ENCODE data around the gene N4BP2L2.

The N4BP2L2 gene

GRCh38 chr13:32426191-32426989, 112.2 kb downstream of the N4BP2L2 start:
- no peak for DNase-seq (ENCODE audit: low read depth in 2 of 2)

- DNase-seq (ENCODE audit: low read depth in 2 of 2), result no peak
These were observed 113.4 kb downstream of the N4BP2L2 start for GRCh38 chr13:32425158-32425557.

- DNase-seq (ENCODE audit: low read depth in 2 of 2), result no peak
These were observed 115.0 kb downstream of the N4BP2L2 start for GRCh38 chr13:32423592-32423991.

GRCh38 chr13:32419862-32420261, 118.7 kb downstream of the N4BP2L2 start:
- no peak for DNase-seq (ENCODE audit: low read depth in 2 of 2)

- no peak for DNase-seq (ENCODE audit: low read depth in 2 of 2)
These were observed 120.6 kb downstream of the N4BP2L2 start for GRCh38 chr13:32417995-32418394.

- no peak for DNase-seq (ENCODE audit: low read depth in 2 of 2)
These were observed 123.6 kb downstream of the N4BP2L2 start for GRCh38 chr13:32415019-32415418.

GRCh38 chr13:32414580-32414979, 124.0 kb downstream of the N4BP2L2 start:
- no peak for DNase-seq (ENCODE audit: low read depth in 2 of 2)

- DNase-seq (ENCODE audit: low read depth in 2 of 2), result no peak
These were observed 125.3 kb downstream of the N4BP2L2 start for GRCh38 chr13:32413284-32413683.

- DNase-seq (ENCODE audit: low read depth in 2 of 2), result no peak
These were observed 128.8 kb downstream of the N4BP2L2 start for GRCh38 chr13:32409561-32410421.

- no peak for DNase-seq (ENCODE audit: low read depth in 2 of 2)
These were observed 129.6 kb downstream of the N4BP2L2 start for GRCh38 chr13:32409001-32409313.

- no peak for DNase-seq (ENCODE audit: low read depth in 2 of 2)
These were observed 130.1 kb downstream of the N4BP2L2 start for GRCh38 chr13:32408296-32409000.

- no peak for DNase-seq (ENCODE audit: low read depth in 2 of 2)
These were observed 130.7 kb downstream of the N4BP2L2 start for GRCh38 chr13:32407854-32408253.

GRCh38 chr13:32403108-32403507, 135.5 kb downstream of the N4BP2L2 start:
- no peak for DNase-seq (ENCODE audit: low read depth in 2 of 2)

- no peak for DNase-seq (ENCODE audit: low read depth in 2 of 2)
These were observed 147.4 kb downstream of the N4BP2L2 start for GRCh38 chr13:32391101-32391619.

GRCh38 chr13:32390484-32390883, 148.1 kb downstream of the N4BP2L2 start:
- no peak for DNase-seq (ENCODE audit: low read depth in 2 of 2)

GRCh38 chr13:32390048-32390447, 148.5 kb downstream of the N4BP2L2 start:
- no peak for DNase-seq (ENCODE audit: low read depth in 2 of 2)

- no peak for DNase-seq (ENCODE audit: low read depth in 2 of 2)
These were observed 153.2 kb downstream of the N4BP2L2 start for GRCh38 chr13:32385410-32385809.

GRCh38 chr13:32384702-32385101, 153.9 kb downstream of the N4BP2L2 start:
- DNase-seq (ENCODE audit: low read depth in 2 of 2), result no peak

- DNase-seq (ENCODE audit: low read depth in 2 of 2), result no peak
These were observed 154.6 kb downstream of the N4BP2L2 start for GRCh38 chr13:32383836-32384618.
